NCI-H1417 treated with DMSO at 0.1 percent for 48 hours (cell line): Measurements from ENCODE around the gene FUT8.
"Not testable (repeated sequence)": the region's sequence is repeated elsewhere in the genome, so short reads cannot be mapped to it uniquely, and the experiment has no call there.

Source experiments
- DNase-seq: peaks from one replicate; lab custom pipeline; 2025; lab: John Stamatoyannopoulos, UW

The FUT8 gene

DNA sequence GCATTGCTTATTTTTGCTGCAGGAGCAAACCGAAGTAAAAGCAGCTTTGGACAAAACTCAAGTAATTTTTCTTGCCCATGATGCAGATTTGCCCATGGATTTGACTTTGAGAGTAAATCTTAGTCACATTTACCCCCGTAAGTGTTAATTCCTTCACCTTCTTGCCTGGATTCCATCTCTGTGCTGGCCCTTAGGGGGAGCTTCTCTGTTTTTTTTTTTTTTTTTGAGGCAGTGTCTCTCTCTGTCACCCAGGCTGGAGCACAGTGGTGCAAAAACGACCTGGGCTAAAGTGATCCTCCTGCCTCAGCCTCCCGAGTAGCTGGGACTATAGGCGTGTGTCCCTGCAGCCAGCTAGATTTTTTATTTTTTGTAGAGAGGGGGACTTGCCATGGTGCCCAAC is 210.2 kb downstream of the FUT8 start:
- DNase-seq: no peak

DNA sequence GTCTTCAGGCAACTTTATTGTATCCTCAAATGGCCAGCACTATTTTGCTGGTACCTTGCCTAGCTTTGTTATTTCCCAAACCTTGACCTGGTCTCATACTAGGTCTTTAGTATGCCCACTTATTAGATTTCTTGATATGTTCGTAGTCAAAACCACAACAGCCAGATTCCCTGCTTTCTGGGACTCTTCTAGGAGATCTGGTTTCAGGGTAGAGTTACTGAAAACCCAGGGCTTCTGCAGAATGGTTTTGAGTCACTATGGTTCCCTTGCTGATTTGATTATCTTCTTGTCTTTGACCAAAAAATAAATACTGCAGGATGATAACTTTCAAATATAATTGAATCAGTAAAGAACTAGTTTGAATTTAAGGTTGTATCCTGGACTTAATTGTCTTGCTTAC is 211.2 kb downstream of the FUT8 start:
- DNase-seq: no peak

DNA sequence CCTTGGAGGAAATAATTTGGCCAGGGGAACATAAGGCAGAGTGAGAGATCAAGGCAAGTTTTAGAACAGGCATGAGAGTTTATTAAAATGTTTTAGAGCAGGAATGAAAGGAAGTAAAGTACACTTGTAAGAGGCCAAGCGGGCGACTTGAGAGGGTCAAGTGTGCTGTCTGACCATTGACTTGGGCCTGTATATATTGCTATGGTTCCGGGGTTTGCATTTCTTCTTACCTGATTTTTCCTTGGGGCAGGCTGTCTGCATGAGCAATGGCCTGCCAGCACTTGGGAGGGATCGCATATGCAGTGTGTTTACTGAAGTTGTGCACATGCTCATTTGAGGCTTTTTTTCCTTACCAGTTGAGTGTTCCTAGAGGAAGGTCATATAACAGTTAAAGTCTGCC is 214.8 kb downstream of the FUT8 start:
- DNase-seq: no peak

DNA sequence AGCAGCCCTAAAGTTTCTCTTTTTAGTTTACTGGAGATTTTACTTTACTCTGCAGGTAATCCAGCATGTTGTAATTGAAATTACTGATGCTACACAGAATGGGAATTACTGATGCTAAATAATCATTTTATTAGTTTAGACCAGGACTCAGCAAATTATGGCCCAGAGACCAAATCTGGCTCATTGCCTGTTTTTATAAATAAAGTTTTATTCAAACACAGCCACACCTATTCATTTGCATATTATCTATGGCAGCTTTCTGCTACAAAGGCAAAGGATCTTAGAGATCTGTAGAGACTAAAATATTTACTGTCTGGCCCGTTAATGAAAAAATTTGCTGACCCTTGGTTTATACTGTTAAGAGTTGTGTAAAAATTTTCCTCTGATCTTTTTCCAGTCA is 216.1 kb downstream of the FUT8 start:
- DNase-seq: no peak

DNA sequence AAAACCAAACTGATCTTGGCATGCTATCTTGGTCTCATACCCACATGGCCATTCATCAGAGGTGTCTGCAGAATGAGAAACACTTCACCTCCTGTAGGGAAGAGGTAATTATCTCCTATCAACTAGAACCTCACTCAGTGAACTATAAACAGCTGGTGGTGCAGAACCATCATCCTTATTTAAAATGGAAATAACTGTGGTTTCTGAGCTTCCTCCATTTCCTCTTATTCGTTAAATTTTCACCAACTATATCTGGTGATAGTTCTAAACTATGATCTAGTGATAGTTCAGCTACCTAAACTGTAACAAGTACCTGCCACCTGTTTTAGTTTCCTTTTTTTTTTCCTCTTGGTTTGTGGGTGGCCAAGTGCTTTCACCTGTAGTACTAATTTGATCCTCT is 218.5 kb downstream of the FUT8 start:
- DNase-seq: no peak

DNA sequence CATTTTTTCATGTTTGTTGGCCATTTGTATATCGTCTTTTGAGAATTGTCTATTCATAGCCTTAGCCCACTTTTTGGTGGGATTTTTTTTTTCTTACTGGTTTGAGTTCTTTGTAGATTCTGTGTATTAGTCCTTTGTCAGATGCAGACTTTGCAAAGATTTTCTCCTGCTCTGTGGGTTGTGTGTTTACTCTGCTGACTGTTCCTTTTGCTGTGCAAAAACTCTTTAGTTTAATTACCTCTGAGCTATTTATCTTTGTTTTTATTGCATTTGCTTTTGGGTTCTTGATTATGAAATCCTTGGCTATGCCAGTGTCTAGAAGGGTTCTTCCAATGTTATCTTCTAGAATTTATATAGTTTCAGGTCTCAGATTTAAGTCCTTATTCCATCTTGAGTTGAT is 220.0 kb downstream of the FUT8 start:
- DNase-seq: no peak

DNA sequence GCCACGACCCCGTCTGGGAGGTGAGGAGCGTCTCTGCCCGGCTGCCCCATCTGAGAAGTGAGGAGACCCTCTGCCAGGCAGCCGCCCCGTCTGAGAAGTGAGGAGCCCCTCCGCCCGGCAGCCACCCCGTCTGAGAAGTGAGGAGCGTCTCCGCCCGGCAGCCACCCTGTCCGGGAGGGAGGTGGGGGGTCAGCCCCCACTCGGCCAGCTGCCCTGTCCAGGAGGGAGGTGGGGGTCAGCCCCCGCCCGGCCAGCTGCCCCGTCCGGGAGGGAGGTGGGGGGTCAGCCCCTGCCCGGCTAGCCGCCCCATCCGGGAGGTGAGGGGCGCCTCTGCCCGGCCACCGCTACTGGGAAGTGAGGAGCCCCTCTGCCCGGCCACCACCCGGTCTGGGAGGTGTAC is 221.1 kb downstream of the FUT8 start:
- not testable (repeated sequence) for DNase-seq

DNA sequence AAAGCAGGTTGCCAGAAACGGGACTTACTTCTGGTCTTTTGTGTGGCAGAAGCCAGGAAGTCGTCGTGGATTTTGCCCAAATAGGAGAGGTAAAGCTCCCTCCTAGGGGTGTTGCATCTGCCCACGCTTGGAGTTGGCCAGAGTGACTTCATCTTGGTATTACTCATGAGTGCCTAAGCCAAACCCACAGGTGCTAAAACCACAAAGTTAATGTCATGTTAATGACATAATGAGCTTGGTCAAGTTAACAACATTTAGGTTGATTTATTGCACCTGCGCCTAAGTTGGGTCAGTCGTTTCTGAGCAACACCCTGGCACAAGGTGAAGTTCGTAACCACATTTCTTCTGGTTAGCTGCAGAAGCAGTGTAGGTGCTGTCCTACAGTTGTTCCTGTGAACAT is 225.2 kb downstream of the FUT8 start:
- no peak for DNase-seq

DNA sequence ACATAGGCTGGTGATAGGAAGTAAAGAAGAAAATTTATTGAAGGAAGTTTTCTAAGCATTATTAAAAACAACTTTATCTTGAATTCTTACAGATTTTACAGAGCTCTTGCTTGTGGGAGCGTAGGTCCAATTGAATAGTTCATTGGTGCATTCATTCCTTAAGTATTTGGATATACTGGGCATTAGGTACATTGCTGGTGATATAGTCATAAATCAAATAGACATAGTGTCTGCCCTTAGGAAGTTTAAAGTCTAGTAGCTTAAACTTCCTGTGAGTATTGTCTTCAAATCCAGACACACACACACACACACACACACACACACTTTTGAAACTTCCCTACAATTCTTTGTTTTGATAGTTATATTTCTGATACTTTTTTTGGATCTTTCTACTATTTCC is 226.7 kb downstream of the FUT8 start:
- DNase-seq: no peak

DNA sequence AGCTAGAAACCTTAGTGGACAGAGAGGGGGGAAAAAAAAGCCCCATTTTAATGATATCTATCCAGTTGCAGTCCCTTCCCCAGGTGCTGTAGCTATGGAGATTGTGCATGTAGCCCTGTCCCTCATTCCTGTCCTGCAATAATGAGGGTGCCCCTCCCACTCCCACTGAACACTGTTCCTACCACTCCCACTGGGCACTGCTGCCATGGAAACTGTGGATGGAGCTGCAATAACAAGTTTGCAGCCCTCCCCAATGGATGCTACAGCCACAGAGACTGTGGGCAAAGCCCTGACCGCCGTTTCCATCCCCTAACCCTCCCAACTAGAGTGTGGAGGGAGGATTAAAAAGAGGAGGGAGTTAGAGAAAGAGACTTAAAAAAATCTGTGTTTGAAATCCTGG is 238.3 kb downstream of the FUT8 start:
- no peak for DNase-seq

DNA sequence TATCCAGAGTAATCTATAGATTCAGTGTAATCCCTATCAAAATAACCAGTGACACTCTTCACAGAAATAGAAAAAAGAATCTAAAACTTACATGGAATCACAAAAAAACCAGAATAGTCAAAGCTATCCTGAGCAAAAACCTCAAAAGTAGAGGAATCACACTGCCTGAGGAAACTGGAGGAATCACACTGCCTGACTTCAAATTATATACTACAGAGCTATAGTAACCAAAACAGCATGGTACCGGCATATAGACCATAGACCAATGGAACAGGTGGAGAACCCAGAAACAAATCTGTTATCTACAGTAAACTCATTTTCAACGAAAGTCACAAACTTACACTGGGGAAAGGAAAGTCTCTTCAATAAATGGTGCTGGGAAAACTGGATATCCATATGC is 244.0 kb downstream of the FUT8 start:
- DNase-seq: no peak

DNA sequence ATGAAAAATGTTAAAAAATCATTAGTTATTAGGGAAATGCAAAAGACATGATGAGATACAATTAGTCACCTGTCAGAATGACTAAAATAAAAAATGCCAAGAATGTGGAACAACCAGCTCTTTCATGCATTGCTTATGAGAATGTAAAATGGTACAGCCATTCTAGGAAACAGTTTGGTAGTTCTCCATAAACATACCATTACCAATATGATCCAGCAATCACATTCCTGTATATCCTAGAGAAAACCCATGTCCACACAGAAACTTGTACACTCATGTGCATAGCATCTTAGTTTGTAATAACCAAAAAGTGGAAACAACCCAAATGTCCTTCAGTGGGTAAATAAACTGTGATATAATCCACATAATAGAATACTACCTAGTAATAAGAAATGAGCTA is 245.7 kb downstream of the FUT8 start:
- no peak for DNase-seq

DNA sequence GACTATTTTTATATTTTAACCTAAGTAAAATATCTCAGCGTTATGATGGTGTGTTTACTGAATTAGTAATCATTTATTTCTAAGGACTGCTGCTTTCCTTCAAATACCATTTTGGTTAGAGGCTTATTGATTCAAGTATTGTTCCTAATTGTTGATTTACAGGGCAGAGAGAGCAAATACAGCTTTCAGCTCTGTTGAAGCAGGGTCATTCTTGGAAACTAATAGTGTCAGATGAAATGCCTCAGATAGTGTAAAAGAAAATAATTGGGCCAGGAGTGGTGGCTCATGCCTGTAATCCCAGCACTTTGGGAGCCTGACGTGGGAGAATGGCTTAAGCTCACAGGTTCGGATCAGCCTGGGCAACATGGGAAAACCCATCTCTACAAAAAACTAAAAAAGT is 249.3 kb downstream of the FUT8 start:
- DNase-seq: no peak

DNA sequence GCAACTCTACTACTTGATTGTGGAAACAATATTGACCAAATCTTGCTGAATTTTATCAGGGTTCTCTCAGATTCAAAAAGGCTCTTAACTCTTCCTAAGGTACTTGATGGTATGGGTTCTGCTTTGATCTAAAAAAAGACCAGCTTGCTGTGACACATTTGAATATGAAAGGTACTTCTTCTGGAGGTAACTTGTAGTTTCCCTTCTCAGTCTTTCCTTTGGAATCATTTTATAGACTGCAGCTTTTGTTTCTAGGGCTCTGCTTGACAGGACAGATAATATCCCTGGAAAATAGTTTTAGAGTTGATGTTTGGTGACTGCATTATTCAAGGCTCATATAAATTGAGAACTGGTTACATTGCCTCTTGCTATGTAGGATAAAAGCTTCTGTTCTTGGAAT is 251.9 kb downstream of the FUT8 start:
- DNase-seq: no peak

DNA sequence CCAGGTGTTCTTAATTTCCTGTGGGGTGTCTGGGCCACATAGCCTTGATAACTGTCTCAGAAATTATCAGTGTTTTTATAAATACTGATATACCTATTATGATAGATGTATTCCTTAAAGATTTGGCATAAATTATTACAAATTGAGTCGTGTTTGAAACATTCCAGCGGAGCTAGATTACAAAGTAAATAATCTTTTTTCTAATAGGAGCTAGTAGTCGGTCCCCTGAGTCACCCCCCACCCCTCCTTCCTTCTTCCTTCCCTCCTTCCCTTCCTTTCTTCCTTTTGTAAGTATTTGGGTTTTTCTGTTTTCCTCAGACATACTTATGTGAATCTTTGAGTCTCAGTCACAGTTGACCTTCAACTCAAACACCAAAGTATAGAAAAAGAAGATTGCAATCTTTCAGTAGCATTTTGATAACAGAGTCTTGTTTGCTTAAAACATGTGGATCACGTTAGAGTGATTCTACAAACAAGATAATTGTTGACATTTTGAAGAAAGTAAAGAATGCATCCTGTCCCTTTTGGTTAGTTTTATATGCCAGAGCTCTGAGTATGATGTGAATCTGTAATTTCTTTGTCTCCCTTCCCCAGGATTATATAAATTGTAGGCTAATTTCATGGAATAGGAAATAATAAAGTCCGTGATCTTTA is 264.0 kb downstream of the FUT8 start:
- no peak for DNase-seq

DNA sequence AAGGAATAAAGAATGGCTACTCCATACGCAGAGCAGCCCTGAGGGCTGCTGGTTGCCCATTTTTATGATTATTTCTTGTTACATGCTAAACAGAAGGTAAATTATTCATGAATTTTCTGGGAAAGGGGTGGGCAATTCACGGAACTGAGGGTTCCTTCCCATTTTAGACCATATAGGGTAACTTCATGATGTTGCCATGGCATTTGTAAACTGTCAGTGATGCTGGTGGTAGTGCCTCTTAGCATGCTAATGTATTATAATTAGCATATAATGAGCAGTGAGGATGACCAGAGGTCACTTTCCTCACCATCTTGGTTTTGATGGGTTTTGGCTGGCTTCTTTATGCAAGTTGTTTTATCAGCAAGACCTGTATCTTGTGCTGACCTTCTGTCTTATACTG is 273.0 kb downstream of the FUT8 start:
- DNase-seq: no peak

DNA sequence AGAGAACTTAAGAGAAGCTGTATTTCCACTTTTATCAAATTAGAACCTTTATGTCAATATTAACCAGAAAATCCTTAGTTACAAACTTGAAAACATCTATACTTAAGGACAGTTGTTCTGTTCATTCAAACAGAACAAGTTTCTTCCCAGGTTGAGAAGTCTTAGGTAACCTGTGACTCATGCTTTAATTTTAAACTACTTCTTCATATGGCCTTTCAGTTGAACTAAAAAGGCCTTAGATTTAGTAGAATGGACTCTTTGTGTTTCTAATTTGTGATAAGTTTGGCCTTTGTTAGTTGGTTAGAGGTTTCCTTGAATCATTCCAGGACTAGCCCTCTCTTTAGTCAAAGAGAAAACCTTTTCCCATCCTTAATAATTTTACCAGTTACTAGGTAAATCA is 274.2 kb downstream of the FUT8 start:
- DNase-seq: no peak

DNA sequence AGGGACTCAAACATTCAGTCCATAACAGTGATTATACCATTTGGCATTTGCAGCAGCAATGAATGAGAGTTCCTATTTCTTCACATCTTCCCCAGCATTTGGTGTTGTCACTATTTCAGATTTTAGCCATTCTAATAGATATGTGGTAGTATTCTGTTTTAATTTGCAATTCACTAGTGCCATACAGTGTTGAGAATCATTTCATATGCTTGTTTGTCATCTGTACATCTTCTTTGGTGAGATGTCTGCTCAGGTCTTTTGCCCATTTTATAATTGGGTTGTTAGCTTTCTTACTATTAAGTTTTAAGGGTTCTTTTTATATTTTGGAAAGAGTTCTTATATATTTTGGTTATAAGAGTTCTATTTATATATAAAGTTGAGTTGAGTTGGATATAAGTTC is 276.5 kb downstream of the FUT8 start:
- DNase-seq: no peak

DNA sequence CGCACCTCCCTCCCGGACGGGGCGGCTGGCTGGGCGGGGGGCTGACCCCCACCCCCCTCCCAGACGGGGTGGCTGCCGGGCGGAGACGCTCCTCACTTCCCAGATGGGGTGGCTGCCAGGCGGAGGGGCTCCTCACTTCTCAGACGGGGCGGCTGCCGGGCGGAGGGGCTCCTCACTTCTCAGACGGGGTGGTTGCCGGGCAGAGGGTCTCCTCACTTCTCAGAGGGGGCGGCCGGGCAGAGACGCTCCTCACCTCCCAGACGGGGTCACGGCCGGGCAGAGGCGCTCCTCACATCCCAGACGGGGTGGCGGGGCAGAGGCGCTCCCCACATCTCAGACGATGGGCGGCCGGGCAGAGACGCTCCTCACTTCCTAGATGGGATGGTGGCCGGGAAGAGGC is 280.0 kb downstream of the FUT8 start:
- DNase-seq: not testable (repeated sequence)

DNA sequence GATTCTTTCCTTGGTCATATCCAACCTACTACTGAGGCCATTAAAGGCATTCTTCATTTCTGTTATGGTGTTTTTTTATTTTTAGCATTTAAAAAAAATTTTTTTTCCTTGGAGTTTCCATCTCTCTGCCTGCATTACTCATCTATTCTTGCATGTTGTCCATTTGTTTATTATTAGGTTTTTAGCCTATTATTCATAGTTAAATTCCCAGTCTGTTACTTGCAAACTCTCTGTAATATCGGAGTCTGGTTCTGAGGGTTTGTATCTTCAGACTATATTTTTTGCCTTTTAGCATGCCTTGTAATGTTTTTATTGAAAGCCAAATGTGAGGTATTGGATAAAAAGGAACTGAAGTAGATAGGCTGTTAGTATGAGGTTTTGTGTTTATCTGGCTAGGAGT is 284.3 kb downstream of the FUT8 start:
- DNase-seq: no peak

DNA sequence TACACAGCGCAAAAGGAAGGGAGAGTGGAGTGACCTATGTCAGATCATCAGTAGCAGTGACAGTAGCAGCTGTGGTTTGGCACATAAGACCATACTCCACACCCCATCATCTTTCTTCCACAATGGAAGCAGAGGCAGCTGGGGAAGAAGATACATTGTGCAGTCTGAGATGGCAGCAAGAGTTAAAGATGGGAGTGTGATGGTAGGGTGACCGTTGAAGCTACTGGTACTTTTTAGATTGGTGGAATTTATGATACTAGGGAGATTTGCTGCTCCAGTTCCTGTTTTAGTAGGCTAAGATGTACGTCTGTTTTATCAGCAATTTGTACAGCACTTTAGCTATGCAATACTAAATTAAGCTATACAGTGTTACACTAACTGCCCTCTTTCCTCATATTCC is 291.0 kb downstream of the FUT8 start:
- no peak for DNase-seq

DNA sequence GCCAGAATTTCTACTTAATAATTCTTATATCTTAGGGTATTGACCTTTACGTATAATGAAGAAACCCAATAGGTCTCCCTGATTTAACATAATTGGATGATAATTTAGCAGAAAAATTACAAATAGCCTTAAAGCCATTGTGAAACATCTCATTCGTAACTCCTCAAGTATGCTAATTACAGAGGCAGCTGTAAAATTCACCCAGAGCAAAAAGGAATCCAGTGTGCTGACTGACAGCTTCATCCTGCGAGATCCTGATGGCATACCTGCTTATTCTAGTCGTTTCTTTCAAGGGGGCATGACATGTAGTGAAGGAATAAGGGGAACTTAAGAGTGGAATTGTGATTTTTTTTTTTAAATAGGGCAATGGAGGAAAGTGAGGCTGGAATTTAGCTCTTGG is 291.5 kb downstream of the FUT8 start:
- no peak for DNase-seq

DNA sequence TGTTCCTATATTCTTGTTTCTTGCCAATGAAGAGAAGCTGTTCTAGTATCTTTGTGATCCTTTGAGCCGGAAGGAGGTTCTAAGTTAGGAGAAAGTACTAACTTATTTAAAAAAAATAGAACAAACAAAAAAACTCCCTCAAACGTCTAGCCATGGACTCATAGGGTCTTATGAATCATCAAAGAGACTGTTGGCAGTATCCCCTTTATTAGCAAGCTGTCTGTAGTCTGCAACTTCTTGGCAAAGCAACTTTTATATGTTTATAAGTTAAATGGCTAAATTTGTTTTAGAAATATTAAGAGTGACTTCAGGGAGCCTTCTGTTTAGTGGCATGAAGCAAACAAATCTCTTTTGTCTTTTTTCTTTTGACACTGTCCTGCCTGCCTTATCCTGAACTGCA is 291.9 kb downstream of the FUT8 start:
- no peak for DNase-seq

DNA sequence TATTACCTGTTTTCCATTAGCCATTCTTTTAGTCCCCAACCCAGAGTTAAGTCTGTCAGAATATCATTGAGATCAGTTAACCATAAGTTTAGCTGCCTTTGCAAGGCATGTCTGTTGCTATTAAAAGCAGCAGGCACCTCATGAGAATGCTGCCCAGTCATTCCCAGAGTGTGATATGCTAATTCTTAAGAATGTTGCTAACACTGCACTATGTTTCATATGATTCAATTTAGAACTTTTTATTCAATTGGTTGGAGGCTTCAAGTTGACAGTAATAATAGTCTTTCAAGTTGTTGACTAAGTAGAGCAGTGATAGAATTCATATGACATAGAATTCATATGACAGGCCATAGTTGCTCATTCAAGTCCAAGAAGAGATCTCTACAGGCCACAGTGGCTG is 292.3 kb downstream of the FUT8 start:
- DNase-seq: no peak

DNA sequence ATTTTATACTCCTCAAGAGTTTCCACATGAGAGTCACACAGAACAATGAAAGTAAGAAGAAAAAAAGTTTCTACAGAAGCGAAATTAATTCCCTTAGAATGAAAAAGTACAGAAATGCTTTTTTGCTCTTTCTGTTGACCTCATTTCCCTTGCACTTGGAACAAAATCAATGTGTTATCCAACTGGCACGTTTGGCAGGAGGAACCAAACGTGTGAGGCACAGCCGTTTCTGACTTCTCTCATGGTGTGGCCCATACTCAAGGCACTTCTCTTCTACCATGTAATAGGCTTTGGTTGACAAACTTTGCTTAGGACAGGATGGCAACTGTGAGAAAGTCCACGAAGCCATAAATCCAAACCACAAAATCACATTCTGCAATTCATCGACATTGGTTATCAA is 297.0 kb downstream of the FUT8 start:
- no peak for DNase-seq
